Heart left ventricle (tissue), 16 donors: ENCODE measurements around the gene SHISA9. TPM values are rescaled to one million over a fixed set of nuclear protein-coding genes. Genes with fewer than 3 reads are reported as not detected.
"Not testable (repeated sequence)": the region's sequence is repeated elsewhere in the genome, so short reads cannot be mapped to it uniquely, and the experiment has no call there.

Experiments used
- ATAC-seq, 4 donors: fragments of 200-7000 bp; cut with Tn5 transposase; one replicate each; pipeline ENCODE4 v1.9.1; 2020 to 2022; ENCODE audit warnings: moderate library complexity in 4 of 4, mild to moderate bottlenecking in 3 of 4, moderate number of reproducible peaks in 1 of 4
- DNase-seq, 5 donors: peaks; one replicate each; pipeline ENCODE4 v3.0.0-alpha.2; 2020
- H3K27ac ChIP-seq, 12 donors: fragments of 200-600 bp; sonication (generic) in 4 of 12; one replicate each; pipeline versions ENCODE4 v1.5.0 to v1.8.0; 2016 to 2022; ENCODE audit warnings: mild to moderate bottlenecking in 2 of 12
- H3K27me3 ChIP-seq, 9 donors: fragments of 200-600 bp; sonication (generic) in 2 of 9; one replicate each; pipeline versions ENCODE4 v1.5.1 to v1.8.0; 2016 to 2022; ENCODE audit warnings: mild to moderate bottlenecking in 3 of 9
- H3K36me3 ChIP-seq, 9 donors: fragments of 200-600 bp; sonication (generic) in 2 of 9; one replicate each; pipeline versions ENCODE4 v1.5.0 to v1.8.0; 2018 to 2022; ENCODE audit warnings: mild to moderate bottlenecking in 2 of 9
- H3K4me1 ChIP-seq, 12 donors: fragments of 200-600 bp; sonication (generic) in 4 of 12; one replicate each; pipeline versions ENCODE4 v1.5.0 to v1.8.0; 2016 to 2022; ENCODE audit warnings: mild to moderate bottlenecking in 3 of 12
- H3K4me3 ChIP-seq, 12 donors: fragments of 200-600 bp; sonication (generic) in 4 of 12; one replicate each; pipeline versions ENCODE4 v1.5.0 to v1.8.0; 2017 to 2022; ENCODE audit warnings: mild to moderate bottlenecking in 9 of 12, moderate library complexity in 4 of 12
- H3K9me3 ChIP-seq, 12 donors: fragments of 200-600 bp; sonication (generic) in 4 of 12; one replicate each; pipeline versions ENCODE4 v1.5.0 to v1.8.0; 2016 to 2022; ENCODE audit warnings: mild to moderate bottlenecking in 1 of 12
- POLR2A ChIP-seq, 2 donors: fragments of 450-650 bp; IDR thresholded peaks; one replicate each; pipeline ENCODE4 v1.6.1; 2017; ENCODE audit warnings: antibody characterized with exemption in 2 of 2, mild to moderate bottlenecking in 2 of 2, moderate library complexity in 2 of 2
- WGBS, 4 donors: extraction: QIAGEN DNeasy Blood & Tissue Kit in 2 of 4; methylation state at CpG; one replicate each; pipeline versions ENCODE4 v1.1.5 to v1.1.7; 2013 to 2018; 5-methylcytosine and 5-hydroxymethylcytosine counted together
- intact Hi-C, 10 donors: fragments of 100-400 bp; cut with DNase I; formaldehyde crosslinking; loops; one replicate each; pipeline versions ENCODE4 v1.11.1 to v1.14.2; 2022
- polyA plus RNA-seq, 2 donors: library from polyadenylated mRNA; stranded (reverse); fragments of 200-250 nt; gene quantifications; one replicate each; pipeline ENCODE4 v1.2.3, GENCODE V29; 2013
- total RNA-seq, 9 donors: library from RNA; depleted of rRNA in 2 of 9; stranded (reverse); fragments of >200 nt in 2 of 9; fragmentation: NEBNext Ultra II Directional in 3 of 9; extraction: Animal tissue kit (Norgen Biotek cat#: 25700) in 3 of 9; gene quantifications; one replicate each; pipeline versions ENCODE4 v1.1.0 to v1.2.4, GENCODE V29; 2016 to 2023
- TF ChIP-seq, protein P1 (sequence below), 12 donors: fragments of 200-600 bp; sonication (generic) in 4 of 12; IDR thresholded peaks; one replicate each; pipeline versions ENCODE4 v1.5.0 to v1.8.0; 2018 to 2022; ENCODE audit warnings: antibody characterized with exemption in 12 of 12, mild to moderate bottlenecking in 5 of 12
- donor health status: ischemic (EF 13 %, LVEDD 7.1; RV severe dilation, severe dysfunction).
- donor health status: healthy with polysubstance abuse.
- donor health status: DM: no; HTN: yes; CAD: no.
- donor health status: DM: no; HTN: no; CAD: no.
- donor health status: ischemic (EF 25% LVEDD 6.9; RV normal size, moderate dysfunction).
- donor health status: ischemic (EF 25% LVEDD 5.7; RV mildly dilated, moderate dysfunction).
- donor health status: healthy.
- donor health status: DM: yes; HTN: yes; CAD: no.
- donor health status: ischemic (EF 35%, LVEDD 5.7; RV mildly dilated, moderate dysfunction).
- donor health status: nonischemic (EF 11% LVEDD 7.7; RV severe dilation, severe dysfunction).
- donor health status: DM: yes; HTN: yes; CAD: no.
- donor health status: PGD.
- donor health status: ischemic (EF 29% LVEDD 5.4; RV normal size, mild dysfunction).
- donor health status: nonischemic (EF 23%, LVEDD 6.1; RV moderate dilation, normal function).

The SHISA9 gene
- total and polyA plus RNA-seq, 11 donors = 0.08 to 0.83 (median 0.24) TPM; not detected in 1

- Histone ChIP-seq H3K9me3 (peaks cover 0 to 5% (median 0%) of the 10 kb centered on the region in 12 donors), H3K4me1 (peaks cover 0 to 15% (median 0%) of the 10 kb centered on the region in 12 donors), H3K27me3 (peaks cover 8 to 50% (median 34%) of the 10 kb centered on the region in 9 donors), H3K27ac (no peak overlapping the region), H3K4me3 (no peak overlapping the region), H3K36me3 (no peaks in the 10 kb centered on the region)
- intact Hi-C loops = loop anchor here in 1 of 10 donors (5.0 kb wide), 1 partner anchor 450 kb away; no protein-coding TSS in a partner anchor
- ATAC-seq (no peak), DNase-seq (no peak)
- 45 to 50% (median 47%) methylated on average over 5 of the region's 5 CpGs for WGBS, 4 donors
- TF ChIP-seq, protein P1, sequence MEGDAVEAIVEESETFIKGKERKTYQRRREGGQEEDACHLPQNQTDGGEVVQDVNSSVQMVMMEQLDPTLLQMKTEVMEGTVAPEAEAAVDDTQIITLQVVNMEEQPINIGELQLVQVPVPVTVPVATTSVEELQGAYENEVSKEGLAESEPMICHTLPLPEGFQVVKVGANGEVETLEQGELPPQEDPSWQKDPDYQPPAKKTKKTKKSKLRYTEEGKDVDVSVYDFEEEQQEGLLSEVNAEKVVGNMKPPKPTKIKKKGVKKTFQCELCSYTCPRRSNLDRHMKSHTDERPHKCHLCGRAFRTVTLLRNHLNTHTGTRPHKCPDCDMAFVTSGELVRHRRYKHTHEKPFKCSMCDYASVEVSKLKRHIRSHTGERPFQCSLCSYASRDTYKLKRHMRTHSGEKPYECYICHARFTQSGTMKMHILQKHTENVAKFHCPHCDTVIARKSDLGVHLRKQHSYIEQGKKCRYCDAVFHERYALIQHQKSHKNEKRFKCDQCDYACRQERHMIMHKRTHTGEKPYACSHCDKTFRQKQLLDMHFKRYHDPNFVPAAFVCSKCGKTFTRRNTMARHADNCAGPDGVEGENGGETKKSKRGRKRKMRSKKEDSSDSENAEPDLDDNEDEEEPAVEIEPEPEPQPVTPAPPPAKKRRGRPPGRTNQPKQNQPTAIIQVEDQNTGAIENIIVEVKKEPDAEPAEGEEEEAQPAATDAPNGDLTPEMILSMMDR (IDR thresholded peaks at IDR 0.05) = no peak
- no peak for TF ChIP-seq POLR2A (IDR thresholded peaks at IDR 0.05)
These were observed 6.4 kb downstream of the SHISA9 start for GRCh38 chr16:12907670-12908233.

DNA sequence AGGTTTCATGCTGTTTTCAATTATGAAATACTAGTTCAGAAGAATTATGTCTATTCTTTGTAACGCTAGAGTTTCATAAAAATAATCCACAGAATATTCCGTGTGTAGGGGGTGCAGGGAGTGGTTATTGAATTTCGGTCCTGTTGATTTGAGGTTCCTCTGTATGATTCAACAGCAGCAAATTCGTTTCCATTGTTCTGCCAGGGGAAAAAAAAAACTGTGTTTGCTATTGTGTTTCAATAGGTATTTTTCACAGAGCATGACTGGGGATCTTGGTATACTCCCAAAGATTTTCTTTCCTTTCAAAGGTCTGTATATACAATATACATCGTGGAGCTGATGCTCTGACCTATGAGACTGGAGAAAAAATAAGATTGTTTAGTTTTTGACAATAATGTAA is 15.8 kb downstream of the SHISA9 start:
- intact Hi-C loops = no loop called here

DNA sequence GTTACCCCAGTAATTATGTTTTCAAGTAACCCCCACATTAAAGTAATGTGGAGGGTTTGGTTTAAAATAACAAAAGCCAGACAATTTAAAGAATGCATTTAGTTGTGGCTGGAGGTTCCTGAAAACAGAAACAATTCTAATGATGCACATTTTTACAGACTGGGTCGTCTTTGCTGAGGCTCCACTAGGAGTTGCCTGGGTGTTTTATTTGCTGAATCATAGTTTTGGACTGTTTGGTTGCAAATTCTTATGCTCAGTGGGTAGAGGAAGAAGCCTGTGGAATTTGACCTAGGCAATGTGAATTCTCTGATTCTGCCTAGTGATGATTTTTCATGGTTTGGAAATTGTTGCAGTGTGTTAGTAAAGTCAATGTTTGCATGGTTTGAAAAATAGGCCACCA is 16.3 kb downstream of the SHISA9 start:
- WGBS, 4 donors = 15 to 54% (median 37%) methylated on average over 1 of the region's 1 CpG
- intact Hi-C loops = no loop called here
- Histone ChIP-seq H3K36me3 (no peaks in the 10 kb centered on the region), H3K27ac (no peak overlapping the region), H3K4me3 (no peak overlapping the region), H3K4me1 (no peaks in the 10 kb centered on the region), H3K27me3 (peaks cover 0 to 16% (median 0%) of the 10 kb centered on the region in 9 donors), H3K9me3 (no peaks in the 10 kb centered on the region)
- ATAC-seq (no peak), DNase-seq (no peak)
- TF ChIP-seq POLR2A (IDR thresholded peaks at IDR 0.05) = no peak
- TF ChIP-seq, protein P1 (IDR thresholded peaks at IDR 0.05) = no peak

More for the DNA sequence above, 15.8 kb downstream of the SHISA9 start:
- 65 to 76% (median 67%) methylated on average over 5 of the region's 5 CpGs for WGBS, 4 donors
- Histone ChIP-seq H3K4me1 (no peaks in the 10 kb centered on the region), H3K4me3 (no peak overlapping the region), H3K27me3 (peaks cover 0 to 12% (median 0%) of the 10 kb centered on the region in 9 donors), H3K36me3 (no peaks in the 10 kb centered on the region), H3K27ac (no peak overlapping the region), H3K9me3 (no peaks in the 10 kb centered on the region)
- ATAC-seq (no peak), DNase-seq (no peak)
- TF ChIP-seq POLR2A (IDR thresholded peaks at IDR 0.05) = no peak
- TF ChIP-seq, protein P1 (IDR thresholded peaks at IDR 0.05) = no peak

DNA sequence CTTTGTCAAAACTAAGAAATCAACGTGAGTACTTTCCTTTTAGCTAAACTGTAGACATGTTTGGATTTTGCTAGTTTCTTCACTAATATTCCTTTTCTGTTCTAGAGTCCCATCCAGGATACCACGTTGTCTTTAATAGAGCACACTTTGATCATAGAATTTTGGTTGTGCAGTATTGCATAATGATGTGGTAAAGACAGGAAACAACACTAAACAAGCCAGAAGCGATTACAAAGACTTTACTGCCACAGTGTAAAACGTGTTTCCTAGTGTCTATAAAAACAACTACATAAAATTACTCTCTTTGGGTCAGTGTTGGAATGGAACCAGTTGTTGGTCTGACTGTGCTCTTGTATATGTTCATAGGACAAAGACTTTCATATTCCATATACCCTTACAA is 19.3 kb downstream of the SHISA9 start:
- TF ChIP-seq, protein P1 (IDR thresholded peaks at IDR 0.05) = no peak
- TF ChIP-seq POLR2A (IDR thresholded peaks at IDR 0.05) = no peak
- Histone ChIP-seq H3K9me3 (no peaks in the 10 kb centered on the region), H3K4me3 (no peak overlapping the region), H3K36me3 (no peaks in the 10 kb centered on the region), H3K27ac (no peak overlapping the region), H3K27me3 (peaks cover 0 to 22% (median 0%) of the 10 kb centered on the region in 9 donors), H3K4me1 (no peaks in the 10 kb centered on the region)
- ATAC-seq = no peak
- 54 to 63% (median 59%) methylated on average over 4 of the region's 4 CpGs for WGBS, 4 donors
- DNase-seq = no peak
- intact Hi-C loops = no loop called here

- H3K4me1 ChIP-seq, H3K27ac ChIP-seq, H3K4me3 ChIP-seq, H3K9me3 ChIP-seq, intact Hi-C loops, H3K36me3 ChIP-seq, DNase-seq, ATAC-seq: not testable (repeated sequence)
- peaks cover 0 to 14% (median 0%) of the 10 kb centered on the region in 9 donors for H3K27me3 ChIP-seq
- WGBS, 4 donors = 71 to 85% (median 79%) methylated on average over 6 of the region's 6 CpGs
These were observed 22.2 kb downstream of the SHISA9 start for GRCh38 chr16:12923640-12924039.
